Caki2 (cell line): Measurements from ENCODE around the gene TRMT2B. TPM values are rescaled to one million over a fixed set of nuclear protein-coding genes. Genes with fewer than 3 reads are reported as not detected.
"Not testable (repeated sequence)": the region's sequence is repeated elsewhere in the genome, so short reads cannot be mapped to it uniquely, and the experiment has no call there.

Source experiments
- DNase-seq: peaks from one replicate; pipeline ENCODE4 v3.0.0-alpha.2; 2015; ENCODE audit warnings: low read depth
- in situ Hi-C: cut with HindIII; loops from 2 replicates; pipeline ENCODE4 v1.10.0; 2016; ENCODE audit warnings: low sequenced_read_pairs, low pct_unique_long_range_greater_than_20kb, mixed read lengths
- total RNA-seq: library from RNA; depleted of rRNA; stranded (reverse); fragments of >200 nt; shearing (Covaris generic); gene quantifications from 2 replicates; pipeline ENCODE4 v1.2.3, GENCODE V29; 2014; ENCODE audit warnings: low replicate concordance

The TRMT2B gene
- total RNA-seq, 1 experiment from 2014 or later: 15.2 TPM

DNA sequence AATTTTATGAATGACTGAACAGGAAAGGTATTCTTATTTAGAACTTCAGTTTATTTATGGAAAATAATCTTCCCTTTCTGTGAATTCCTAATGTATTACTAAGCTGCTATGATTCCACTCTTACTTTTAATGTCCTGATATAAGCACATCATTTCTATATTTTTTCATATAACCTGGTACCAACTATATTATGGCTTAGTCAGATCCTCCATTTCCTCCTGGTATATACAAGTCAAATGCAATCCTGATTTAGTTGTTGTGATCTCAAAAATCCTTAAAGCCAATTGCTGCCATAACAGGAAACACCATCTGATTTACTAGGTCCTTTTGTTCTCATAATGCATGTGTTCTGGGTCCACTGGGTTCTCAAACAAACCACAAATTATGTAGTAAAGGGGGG lies 26.8 kb downstream of the TRMT2B start:
- in situ Hi-C loops: no loop called here
- no peak for DNase-seq

DNA sequence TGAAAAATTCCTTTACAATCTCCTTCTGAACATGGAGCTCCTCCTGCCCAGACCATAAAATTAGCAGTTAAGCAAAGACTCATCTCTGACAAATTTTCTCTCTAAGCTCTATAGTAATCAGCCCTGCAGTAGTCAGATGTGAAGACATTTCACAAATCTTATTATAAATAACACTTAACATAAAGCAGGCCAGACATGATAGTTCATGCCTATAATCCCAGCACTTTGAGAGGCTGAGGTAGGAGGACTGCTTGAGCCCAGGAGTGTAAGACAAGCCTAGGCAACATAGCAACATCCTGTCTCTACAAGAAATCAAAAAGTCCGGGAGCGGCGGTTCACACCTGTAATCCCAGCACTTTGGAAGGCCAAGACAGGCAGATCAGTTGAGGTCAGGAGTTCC lies 29.9 kb downstream of the TRMT2B start:
- no peak for DNase-seq
- in situ Hi-C loops: no loop called here

DNA sequence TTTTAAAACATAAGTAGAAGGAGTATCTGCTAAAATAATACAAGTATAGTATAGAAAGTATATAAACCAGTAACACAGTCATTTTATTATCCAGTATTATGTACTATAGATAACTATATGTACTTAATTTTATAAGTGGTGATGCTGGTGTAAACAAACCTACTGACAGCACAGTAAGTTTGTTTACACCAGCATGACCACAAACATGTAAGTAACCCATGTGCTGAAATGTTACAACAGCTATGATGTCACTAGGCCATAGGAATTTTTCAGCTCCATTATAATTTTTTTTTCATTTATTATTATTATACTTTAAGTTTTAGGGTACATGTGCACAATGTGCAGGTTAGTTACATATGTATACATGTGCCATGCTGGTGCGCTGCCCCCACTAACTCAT lies 39.9 kb downstream of the TRMT2B start:
- DNase-seq, in situ Hi-C loops: not testable (repeated sequence)

DNA sequence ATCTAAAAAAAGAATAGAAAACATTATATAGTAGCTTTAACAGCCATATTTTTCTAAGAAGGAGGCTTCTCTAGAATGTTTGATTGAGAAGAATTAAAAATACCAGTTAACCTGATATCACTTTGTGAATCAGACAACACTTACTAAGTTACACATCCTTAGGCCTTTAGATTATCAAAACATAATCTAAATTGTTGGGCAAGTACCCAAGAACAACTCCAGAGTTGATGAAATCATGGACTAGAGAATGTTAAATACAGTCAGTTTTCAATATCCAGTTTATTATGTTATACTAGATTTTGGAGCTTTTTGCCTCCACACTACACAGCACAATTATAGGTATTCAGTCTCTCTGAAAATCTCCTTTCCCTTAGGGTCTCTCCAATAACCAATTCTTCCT lies 42.8 kb downstream of the TRMT2B start:
- no peak for DNase-seq
- in situ Hi-C loops: no loop called here

DNA sequence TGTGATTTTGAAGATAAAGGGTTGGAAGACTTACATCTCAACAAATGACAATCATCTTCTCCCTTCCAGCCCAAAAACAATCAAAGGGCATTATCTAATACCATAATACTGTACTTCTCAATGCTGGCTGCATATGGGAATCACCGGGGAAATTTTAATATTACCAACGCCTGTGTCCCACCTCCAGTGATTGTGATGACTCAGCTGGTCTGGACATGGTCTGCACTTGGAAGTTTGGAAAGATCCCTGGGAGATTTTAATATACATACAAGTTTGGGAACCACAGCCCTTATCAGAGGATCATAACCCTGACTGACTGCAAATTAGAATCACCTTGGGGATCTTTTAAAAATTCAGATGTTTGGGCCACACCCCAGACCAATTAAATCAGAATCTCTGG lies 52.5 kb downstream of the TRMT2B start:
- in situ Hi-C loops: no loop called here

DNA sequence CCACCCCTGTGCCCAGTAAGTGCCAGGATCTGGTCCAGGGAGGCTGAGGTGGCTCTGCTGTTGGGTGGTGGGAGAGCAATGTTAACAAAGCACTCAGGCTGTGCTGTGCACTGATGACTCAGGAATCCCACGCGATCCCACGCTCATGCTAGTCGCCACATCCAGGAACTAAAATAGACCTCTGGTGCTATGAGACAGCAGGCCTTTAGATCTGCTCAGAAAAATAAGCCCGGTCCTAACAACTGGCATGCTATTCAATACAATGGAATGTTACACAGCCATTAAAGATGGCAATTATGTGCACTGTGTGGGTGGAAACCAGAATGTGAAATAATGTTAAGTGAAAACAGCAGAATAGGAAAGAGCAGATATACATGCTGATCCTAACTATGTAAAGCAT lies 56.4 kb downstream of the TRMT2B start:
- DNase-seq: peak; percentile 1
- in situ Hi-C loops: no loop called here

More for the DNA sequence above, 52.5 kb downstream of the TRMT2B start:
- DNase-seq: no peak

DNA sequence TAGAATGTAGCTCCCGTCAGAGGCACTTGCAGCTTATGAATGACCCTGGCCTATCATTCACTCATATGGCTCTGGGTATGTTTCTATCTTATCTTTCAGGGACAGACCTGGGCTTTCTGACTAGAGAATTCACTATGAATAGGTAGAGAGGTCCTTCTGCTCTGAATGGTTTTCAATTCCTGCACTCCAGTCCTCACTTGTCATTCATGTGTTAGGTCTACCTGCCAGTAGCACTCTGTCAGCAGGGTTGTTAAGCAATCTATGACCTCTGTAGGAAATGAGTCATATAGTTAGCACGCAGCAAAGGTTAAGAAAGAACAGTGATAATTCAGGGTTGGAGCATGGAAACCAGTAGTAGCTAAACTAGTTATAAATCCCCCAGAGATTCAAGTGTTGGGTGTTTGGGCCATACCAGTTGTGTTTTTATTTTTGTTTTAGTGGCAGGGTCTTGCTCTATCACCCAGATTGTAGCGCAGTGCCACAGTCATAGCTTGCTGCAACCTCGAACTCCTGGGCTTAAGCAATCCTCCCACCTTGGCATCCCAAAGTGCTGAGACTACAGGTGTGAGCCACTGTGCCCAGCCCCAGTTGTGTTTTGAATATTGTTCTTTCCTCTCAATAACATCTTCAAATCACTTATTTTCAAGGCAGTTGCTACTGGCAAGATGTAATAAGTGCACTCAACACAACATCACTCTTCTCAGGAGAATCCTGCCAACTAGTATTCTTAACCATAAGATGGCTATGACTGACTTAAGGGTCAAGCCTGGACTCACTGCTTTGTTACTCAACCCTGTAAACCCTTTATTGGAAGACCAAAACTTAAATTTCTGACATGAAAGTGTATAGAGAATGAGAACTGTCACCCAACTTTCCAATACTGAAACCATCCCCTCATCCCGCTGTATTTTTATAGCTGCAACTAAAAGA lies 57.3 kb downstream of the TRMT2B start:
- peak; percentile 37 for DNase-seq
- in situ Hi-C loops: no loop called here

DNA sequence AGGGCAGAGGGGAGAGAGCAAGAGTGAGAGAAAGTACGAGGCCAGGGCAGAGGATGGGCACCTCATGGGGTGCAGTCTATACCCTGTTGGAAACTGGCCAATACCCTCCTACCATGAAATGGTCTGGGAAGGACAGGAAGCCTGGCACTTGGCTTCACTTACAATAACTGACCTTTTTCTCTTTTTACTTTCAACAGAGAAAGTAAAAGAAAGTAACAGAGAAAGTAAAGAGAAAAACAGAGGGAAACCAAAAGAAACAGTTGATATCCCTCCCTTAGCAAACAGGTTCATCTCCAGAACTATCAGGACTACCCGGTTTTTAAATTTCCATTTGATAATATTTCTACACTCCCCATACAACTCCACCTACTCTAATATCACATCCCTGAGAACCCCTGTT lies 61.8 kb downstream of the TRMT2B start:
- in situ Hi-C loops: no loop called here
- no peak for DNase-seq

DNA sequence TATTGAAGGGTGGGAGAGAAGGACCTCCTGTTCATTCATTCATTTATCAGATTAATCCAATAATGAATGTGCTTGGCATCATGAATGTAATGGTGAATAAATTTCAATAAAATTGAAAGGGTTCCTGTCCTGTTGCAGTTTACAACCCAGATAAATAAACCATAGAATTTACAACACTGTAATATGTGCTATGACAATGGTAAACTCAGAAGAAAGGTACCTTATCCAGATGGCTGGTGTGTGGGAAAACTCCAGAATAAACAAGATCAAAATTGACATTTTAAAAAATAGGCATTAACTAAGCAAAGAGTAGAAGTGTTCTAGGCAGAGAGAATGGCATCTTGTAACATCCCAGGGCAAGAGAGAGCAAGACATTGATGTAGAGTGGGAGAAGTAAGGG lies 67.1 kb downstream of the TRMT2B start:
- no peak for DNase-seq
- in situ Hi-C loops: no loop called here

DNA sequence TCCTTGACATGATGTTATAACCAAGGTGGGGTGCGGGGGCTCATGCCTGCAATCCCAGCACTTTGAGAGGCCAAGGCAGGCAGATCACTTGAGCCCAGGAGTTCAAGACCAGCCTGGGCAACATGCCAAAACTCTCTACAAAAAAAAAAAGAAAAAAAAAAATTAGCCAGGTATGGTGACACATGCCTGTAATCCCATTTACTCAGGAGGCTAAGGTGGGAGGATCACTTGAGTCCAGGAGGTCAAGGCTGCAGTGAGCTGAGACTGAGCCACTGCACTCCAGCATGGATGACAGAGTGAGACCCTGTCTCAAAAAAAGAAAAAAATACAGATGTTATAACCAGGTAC lies 70.4 kb downstream of the TRMT2B start:
- DNase-seq, in situ Hi-C loops: not testable (repeated sequence)

DNA sequence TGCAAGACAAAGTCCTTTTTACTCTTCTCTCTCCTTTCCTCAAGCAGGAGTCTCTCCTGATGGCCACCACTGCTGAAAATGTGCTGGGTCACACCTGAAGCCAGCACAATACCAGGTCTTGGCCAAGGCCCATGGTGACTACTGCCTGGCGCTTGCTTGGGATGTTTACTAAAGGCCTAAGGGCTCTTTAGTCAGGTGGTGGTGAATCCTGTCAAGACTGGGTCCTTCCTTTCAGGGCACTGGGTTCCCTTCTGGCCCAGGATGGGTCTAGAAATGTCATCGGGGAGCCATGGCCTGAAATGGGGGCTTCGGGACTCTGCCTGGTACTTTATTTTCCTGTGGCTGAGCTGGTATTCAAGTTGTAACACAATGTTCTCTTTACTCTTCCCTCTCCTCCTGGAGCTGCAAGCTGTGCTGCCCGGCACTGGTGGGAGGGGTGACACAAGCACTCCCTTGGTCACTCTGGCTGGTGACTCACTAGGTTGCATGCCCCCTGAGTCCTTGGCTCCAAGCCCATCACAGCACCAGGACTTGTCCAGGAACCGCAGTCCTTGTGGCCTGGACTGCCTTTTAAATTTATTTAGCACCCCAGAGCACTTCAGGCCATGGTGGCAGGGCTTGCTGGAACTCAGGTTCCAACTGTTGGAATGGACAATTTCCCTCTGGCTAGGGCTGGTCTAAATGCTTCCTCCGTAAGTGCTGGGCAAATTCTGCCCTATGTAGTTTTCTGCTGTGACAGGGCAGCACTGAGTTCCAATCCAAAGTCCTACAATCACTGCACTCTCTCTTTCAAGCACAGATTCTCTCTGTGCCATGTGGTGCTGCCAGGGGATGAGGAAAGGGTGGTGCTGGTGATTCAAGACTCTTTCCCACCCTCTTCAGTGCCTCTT lies 71.1 kb downstream of the TRMT2B start:
- peak; percentile 71 for DNase-seq
- in situ Hi-C loops: no loop called here

DNA sequence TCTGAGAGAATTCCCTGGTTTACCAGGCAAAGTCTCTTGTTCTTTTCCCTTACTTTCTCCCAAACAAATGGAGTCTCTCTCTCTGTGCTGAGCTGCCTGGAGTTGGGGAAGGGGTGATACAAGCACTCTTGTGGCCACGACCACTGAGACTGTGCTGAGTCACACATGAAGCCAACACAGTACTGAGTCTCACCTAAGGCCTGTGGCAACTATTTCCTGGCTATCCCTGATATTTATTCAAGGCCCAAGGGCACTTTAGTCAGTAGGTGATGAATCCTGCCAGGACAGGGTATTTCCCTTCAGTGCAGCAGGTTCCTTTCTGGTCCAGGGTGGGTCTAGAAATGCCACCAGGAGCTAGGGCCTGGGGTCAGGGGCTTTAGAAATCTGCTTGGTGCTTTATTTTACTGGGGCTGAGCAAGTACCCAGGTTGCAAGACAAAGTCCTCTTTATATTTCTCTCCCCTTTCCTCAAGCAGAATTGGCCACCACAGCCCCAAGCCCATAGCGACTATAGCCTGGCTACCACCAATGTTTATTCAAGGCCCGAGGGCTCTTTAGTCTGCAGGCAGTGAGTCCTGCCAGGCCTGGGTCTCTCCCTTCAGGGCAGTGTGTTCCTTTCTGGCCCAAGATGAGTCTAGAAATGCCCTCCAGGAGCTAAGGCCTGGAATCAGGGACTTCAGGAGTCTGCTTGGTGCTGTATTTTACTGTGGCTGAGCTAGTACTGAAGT lies 71.9 kb downstream of the TRMT2B start:
- in situ Hi-C loops: no loop called here
- no peak for DNase-seq

DNA sequence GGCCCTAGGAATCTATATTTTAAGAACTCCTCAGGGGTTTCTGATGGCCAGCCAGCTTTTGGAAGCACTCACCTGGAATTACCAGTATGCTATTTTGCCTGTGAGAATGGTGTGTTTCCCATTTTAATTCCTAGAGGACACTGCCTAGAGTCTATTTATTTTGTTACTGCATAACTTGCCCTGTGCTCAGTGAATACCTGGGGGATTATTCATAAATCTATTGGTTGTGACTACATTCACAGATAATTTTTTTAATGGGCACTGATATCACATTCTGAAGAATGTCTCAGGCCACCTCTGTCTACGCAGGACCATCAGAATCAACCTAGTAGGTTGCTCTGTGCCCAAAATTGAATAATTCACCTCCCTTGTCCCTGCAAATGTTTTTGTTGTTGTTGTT lies 75.7 kb downstream of the TRMT2B start:
- in situ Hi-C loops: no loop called here
- DNase-seq: no peak

DNA sequence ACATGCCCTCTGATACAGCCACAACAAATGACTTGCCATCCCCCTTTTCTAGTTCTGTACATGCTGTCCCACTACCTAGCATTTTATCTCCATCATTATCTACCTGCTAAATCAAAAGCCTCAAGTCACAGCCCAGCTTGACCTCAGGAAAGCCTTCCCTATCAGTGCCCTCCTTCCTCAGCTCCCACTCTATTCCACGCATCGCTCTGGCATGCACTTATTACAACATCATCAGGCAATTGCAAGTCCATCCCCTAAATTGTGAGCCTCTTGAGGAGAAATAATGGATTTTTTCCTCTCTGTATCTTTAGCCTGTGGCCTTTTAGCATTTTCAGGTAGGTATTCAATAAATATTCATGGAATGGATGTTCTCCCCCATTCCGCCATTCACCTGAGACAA lies 76.7 kb downstream of the TRMT2B start:
- in situ Hi-C loops: no loop called here

DNA sequence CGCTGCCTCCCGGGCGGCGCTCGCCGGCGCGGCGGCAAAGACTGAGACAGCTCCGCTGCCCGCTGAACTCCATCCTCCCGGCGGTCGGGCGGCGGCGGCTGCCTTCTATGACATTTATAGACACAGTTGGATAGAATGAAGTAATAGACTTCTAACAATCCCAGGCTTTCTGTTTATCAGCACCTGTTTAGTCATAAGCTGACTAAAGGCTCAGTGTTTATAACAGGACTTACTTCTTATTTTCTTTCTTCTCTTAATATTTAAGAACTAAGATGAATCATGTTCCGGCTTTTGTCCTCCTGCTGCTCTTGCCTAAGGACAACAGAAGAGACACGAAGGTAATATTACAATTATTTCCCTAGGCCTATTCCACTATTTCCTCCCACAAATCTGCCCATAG lies 78.5 kb downstream of the TRMT2B start:
- in situ Hi-C loops: no loop called here
- DNase-seq: peak; percentile 3

More for the DNA sequence above, 76.7 kb downstream of the TRMT2B start:
- DNase-seq: no peak

DNA sequence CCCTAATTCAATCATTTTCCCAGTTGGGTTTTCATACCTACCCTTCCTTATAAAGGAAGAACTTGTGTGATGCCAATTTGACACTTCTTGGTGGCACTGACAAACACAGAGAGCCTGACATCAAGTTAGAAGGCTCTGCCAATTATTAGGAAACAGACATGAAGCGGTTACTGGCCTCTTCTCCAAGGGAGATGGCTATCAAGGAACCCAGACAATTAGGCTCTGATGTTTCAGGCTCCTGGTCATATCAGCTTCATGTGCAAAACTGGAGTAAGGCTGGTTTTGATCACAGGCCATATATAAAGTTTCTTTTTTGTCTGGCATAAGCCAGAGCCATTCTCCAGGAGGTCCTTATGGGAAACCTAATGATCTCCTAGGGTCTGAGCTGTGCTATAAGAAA lies 82.0 kb downstream of the TRMT2B start:
- in situ Hi-C loops: no loop called here
- no peak for DNase-seq

DNA sequence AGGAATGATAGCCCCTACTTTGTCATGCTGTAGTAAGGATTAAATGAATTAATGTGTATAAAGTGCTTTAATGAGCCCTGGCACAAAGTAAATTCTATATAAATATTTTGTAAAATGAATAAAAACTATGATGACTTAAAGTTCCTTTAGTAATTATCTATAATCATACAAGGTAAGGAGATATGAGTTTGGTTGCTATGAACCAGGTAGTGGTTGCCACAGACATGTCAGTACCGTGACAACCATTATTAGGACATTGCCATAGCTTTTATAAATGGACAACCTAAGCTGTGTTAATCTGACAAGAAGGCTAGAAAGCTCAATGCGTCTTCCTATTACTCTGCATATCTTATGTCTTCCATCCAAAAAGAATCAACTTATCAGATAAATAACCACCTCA lies 82.5 kb downstream of the TRMT2B start, which contains the start of gene ARL13A:
Gene ARL13A, plus strand, starts transcription at position 301 of the 400 bp plus-strand sequence. CDS start 3,982 bp downstream, outside the sequence.
- in situ Hi-C loops: no loop called here
- DNase-seq: no peak

DNA sequence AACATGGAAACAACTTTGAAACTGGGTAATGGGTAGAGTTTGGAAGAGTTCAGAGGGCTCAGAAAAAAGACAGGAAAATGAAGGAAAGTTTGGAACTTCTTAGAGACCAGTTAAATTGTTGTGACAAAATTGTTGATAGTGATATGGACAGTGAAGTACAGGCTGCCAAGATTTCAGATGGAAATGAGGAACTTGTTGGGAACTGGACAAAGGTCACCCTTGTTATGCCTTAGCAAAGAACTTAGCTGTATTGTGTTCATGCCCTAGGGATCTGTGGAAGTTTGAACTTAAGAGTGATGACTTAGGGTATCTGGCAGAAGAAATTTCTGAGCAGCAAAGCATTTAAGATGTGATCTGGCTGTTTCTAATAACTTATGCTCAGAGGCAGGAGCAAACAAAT lies 87.5 kb downstream of the TRMT2B start:
- in situ Hi-C loops: no loop called here
- DNase-seq: no peak
